AML-193 (cell line): Measurements from ENCODE around the gene ETV6.
"Not testable (repeated sequence)": the region's sequence is repeated elsewhere in the genome, so short reads cannot be mapped to it uniquely, and the experiment has no call there.

Source experiments
- DNase-seq, 2 experiments: peaks; one replicate each; lab custom pipeline; 2025; lab: John Stamatoyannopoulos, UW

Gene ETV6

DNA sequence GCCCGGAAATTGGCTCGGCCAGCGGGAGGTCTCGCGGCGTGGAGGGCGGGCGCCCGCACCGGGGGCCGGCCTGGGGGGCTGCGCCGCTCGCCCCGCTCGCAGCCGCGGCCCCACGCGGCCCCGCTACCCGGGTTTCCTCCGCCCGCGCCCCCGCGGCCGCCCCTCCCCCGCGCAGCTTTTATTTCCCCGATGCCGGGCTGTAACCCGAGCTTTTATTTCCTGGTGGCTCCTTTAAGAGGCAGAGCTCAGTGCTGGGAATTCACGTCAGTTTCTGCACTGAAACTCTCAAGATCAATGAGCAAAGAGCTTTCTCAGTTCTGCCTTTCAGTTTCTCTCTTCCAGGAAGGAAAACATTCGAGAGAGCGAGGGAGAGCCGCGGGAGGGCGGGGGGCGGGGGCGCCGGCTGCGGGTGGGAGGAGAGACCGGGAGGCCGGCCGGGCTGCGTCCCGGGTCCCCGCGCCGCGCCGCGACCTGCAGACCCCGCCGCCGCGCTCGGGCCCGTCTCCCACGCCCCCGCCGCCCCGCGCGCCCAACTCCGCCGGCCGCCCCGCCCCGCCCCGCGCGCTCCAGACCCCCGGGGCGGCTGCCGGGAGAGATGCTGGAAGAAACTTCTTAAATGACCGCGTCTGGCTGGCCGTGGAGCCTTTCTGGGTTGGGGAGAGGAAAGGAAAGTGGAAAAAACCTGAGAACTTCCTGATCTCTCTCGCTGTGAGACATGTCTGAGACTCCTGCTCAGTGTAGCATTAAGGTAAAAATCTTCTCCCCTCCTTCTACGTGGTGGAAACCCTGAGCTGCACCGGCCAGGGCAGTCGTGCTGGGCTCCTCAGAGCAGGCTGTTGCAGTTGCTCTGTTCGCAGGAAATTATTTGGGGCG lies at the start of gene ETV6:
TSS of gene ETV6 (plus strand) at position 262 of the 873 bp plus-strand sequence. CDS start at position 716, 454 bp downstream.
- peak; percentile 81 to 83 for DNase-seq

DNA sequence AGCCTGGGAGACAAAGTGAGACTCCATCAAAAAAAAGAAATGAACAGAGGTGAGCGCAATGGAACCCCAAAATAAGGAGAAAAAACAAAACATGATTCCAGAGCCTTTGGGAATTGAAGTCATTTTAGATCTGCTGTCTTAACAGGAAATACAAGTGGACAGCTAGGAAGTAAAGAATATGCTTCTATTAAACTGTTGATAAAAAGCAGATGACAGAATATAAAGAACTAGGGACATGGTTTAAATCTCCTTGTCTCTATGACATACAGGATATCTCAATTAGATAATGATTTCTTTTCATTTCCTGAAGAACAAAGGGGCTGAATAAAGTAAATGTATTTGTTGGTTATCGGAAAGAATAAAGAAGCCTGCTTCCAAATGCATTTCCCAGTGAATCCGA lies 49.3 kb upstream of the ETV6 start:
- DNase-seq, result no peak

DNA sequence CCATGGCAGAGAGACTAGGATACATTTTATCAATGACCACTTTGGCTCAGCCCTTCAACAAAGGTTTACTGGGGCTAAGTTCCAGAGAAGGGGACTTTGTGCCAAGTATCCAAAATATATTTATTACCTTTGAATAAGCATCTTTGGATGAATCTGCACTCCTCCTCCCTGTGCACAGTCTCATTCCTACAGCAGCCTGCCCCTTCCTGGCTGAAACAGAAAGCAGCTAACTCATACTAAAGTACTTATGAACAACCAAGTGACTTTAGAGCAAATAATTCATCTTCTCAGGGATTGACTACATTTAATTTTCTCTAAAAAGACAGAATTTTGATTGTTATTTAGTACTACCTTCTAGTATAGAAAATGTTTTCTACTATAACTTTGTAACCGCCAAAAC lies 47.8 kb upstream of the ETV6 start:
- no peak for DNase-seq

DNA sequence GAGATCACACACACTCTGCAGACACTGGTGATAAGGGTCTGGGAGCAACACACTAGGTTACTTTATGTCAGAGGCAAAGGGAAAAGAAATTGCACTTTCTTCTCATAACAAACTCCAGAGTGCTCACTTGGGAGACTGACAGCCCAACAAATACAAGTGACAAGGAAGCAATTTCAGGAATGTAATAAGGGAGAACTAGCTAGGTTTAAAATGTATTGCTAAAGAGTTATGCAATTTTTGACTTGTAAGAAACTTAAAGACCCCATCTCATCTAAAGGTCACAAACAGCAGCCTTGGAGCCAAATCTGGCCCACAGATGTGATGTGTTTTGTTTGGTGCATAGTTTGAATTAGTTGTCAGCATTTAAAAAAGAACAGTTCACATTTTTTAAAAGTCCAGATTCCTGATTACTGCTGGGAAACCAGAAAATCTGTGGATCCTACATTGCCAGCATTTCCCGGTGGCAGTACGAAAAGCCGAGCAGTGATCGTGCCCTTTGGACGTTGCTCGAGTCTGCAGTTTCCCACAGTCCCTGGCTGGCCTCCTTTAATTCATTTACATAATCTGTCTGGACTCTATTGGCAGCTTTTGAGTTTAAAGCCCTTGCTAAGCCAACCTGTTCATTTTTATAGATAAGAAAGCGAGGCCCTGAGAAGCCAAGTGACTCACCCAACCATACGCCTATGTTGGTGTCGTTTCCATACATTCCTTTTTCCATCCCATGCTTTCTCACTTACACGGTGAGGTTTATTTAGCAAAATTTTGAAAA lies 42.0 kb upstream of the ETV6 start:
- DNase-seq, result no peak

DNA sequence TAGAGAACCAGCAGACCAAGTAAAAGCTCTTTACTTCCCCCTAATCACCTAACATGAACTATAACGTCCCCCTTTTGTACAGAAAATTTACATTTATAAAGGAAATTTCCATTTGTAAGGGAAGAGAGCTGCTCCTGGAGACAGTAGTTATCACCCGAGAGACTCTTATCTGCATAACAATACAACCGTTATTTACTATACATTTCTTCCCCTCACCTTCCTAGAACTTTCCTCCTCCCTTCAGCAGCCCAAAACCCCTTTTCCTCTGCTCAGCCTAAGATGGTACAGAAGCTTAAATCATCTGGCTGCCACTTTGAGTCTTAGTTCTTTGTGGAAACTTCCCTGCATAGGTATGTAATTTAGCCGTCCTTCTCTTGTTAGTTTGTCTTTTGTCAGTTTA lies 40.4 kb upstream of the ETV6 start:
- no peak for DNase-seq

DNA sequence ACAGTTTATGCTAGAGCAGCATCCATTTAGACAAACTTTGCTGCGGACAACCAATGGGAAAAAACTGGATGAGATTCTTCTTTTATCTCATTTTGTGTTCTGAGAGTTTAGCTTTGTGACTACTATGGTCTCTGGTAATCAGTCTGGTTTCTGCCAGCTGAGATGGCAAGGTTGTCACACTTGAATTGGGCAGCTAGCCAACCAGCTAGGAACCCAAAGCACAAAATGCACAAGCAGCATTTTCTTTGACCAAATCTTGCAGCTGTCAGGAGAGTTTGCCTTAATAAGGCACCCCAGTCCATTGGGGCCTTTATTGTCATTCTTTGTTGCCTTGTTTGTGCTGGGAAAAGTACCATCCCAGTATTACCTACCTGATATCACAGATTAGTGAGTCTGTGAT lies 34.0 kb upstream of the ETV6 start:
- DNase-seq, result no peak

DNA sequence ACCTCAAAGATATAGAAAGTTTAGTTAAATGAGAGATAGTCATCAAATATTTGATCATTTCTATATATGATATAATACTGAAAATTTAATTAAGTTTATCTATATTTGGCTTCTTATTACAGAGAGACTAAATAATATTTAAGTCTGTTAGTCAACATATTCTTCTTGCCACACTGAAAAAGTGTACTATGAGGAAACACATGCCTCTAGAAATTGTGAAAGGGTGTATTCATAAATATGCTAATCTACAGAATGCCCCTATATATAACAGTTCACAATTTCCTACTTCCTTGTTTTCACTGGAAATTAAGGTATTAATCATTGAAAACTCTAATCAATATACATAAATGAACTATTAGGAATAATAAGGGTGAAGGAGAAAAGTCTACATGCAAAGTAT lies 31.4 kb upstream of the ETV6 start:
- peak; percentile 28 to 38 for DNase-seq

DNA sequence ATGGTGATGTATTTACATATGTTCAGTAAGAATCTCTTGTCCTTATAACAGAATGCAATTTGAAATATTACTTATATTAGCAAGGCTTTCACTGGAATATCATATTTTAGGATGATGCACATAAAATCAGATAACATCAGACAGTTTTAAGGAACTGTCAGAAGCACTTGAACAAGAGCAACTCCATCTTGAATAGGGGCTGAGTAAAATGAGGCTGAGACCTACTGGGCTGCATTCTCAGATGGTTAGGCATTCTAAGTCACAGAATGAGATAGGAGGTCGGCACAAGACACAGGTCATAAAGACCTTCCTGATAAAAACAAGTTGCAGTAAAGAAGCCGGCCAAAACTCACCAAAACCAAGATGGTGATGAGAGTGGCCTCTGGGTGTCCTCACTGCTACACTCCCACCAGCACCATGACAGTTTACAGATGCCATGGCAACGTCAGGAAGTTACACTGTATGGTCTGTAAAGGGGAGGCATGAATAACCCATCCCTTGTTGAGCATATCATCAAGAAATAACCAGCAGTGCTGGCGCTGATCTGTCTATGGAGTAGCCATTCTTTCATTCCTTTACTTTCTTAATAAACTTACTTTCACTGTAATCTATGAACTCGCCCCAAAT lies 27.6 kb upstream of the ETV6 start:
- DNase-seq, result peak in 1 of 2 experiments; percentile 14

DNA sequence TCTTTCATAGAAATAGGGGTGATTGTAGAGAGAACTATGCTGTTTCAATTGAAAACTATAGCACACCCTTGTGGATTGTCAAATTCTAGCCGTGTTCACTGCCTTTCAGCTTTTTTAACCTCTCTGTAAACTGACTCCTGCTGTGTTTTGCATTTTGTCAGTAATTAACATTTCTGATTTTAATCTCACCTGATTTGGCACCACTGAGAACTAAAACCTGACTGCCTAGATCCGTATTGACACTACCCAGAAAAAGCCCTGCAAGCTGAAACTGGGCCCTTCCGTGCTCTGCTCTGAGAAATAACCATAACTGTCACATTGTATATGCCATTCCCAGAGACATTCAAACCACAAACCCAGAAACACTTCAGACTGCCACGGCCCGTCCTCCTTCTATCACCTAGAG lies 26.6 kb upstream of the ETV6 start:
- DNase-seq, result peak; percentile 11 to 37

DNA sequence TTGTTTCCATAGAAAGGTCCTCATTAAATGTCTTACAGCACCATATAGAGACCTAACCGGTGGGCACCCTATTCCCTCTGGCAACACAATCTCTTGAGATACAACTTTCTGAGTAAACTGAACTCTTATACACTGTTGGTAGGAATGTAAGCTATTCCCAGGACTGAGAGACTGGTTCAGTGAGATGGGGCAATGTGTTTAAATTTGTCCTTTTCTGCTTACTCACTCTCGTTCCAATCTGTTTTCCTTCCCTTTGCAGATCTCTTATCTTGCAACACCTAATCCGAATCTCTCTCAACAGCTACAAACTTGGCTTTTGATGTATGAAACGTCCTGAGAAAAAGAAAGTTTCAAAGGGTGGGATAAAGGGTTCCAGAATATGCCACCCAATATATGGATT lies 26.1 kb upstream of the ETV6 start:
- DNase-seq, result peak; percentile 29 to 58

DNA sequence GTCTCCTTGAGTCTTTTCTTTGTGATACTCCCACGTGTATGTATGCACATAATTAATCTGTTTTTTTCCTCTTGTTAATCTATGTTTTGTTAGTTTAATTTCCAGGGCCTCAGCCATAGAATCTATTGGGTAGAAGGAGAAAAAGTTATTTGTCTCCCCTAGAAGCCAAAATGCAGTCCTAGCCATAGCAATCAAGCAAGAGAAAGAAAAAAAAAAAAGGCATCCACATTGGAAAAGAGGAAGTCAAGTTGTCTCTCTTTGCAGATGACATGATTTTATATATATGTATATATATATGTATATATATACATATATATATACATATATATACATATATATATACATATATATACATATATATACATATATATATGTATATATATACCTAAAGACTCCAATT lies 25.4 kb upstream of the ETV6 start:
- peak in 1 of 2 experiments; percentile 6 for DNase-seq

DNA sequence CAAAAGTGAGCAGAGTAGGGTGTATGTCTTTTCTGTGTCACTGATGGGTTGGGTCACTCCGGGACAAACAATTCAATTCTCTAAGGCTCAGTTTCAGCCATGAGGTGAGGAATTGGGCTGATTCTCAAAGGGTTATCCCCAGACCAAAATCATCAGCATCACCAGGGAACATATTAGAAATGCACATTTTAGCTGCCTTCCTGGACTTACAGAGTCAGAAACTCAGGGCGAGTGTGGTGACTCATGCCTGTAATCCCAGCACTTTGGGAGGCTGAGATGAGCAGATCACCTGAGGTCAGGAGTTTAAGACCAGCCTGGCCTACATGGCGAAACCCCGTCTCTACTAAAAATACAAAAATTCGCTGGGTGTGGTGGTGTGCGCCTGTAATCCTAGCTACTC lies 21.8 kb upstream of the ETV6 start:
- not testable (repeated sequence) for DNase-seq

DNA sequence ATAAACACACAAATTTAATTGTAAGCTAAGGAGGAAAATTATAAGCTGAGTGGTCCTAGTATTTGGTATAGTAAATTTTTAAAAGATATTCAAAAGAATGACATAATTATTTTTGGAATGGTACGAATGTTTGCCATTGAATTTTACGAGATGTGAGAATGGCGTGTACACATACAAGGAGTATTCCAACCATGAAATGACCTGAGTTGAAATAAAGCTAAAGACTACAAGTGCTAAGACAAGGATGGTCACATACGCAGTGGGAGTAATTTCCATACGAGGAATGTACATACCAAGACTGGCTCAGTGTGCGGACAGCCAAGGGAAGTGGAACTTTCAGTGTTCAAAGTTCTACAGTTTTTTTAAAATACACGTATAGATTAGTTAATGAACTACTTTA lies 21.1 kb upstream of the ETV6 start:
- DNase-seq, result no peak

DNA sequence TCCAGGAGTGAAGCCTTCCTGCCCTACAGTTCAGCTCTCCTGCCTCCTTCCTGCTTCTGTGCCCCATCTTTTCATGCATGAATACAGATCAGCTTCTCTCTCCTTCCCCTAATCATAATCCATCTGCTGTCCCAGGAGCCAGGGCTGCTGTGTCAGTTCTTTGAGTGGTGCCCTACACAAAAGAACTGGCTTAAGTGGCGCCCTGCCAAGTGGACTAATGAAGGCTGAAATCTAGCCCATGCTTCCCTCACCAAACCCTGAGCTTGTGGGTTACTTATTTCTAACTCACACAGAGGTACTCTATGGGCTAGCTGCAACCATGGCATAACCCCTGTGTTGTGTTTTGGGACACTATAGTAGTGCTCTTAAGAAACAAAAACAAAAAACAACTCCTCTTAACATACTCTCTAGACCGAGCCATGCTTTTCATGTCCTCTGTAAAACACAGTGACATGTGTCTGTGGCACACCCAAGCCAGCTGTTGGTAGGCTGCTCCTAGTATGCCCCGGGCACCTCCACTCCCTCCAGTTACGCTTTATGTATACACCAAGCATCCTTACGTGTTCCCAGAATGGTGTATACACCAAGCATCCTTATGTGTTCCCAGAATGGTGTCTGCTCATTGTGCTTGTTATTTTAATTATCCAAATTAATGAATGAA lies 19.3 kb upstream of the ETV6 start:
- no peak for DNase-seq

DNA sequence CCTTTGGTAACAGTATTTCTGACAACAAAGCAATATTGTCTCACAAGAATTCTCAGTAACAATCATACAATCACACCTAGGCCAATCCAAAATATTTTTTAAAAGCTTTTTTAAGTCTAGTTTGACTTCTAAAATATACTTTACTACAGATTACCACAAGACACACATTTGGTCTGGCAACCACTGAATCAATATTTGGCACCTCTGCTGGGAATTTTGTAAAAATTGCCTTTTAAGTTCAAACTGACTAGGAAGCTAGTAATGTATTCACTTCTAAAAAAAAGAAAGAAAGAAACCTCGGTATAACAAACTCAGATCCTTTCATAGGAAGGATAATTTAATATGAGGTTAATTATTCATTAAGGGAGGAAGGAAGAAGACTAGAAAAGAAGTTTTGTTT lies 18.2 kb upstream of the ETV6 start:
- no peak for DNase-seq

DNA sequence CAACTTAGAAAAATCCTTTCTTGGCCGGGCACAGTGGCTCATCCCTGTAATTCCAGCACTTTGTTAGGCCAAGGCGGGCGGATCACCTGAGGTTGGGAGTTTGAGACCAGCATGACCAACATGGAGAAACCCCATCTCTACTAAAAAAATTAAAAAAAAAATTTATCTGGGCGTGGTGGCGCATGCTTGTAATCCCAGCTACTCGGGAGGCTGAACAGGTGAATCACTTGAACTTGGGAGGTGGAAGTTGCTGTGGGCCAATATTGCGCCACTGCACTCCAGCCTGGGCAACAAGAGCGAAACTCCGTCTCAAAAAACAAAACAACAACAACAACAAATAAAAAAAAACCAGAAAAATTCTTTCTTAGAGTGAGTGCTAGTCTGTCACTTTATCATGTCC lies 17.6 kb upstream of the ETV6 start:
- not testable (repeated sequence) for DNase-seq

DNA sequence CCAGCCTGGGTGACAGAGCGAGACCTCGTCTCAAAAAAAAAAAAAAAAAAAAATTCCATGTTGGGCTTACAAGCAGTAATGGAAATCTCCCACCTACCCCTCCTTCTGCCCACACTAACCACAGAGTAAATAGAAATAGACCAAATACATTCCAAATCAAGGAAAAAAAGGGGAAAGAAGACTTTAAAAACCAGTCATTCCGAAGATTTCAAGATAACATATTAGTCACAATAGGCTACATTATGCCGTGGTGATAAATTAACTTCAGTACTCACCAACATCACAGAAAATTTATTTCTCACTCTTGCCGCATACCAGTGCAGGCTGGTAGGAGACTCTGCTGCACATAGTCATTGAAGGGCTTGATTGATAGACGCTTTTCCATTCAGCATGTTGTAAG lies 15.5 kb upstream of the ETV6 start:
- no peak for DNase-seq

DNA sequence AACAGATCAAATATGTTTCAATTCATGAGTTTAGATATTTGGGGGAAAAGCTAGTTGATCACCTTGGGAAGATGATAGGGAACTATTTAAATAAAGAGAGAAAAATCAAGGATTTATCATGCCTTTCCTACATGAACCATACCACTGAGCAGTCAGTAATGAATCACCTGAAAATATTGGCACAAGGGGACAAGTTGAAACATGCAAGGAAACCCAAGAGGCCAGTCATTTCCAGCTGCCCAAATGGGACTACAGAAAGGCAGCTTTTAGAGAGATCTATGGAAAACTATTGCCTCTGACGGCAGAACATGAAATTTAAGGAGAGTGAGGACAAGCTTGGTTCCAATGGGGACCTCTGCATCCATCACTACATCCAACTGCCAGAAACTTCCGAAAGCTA lies 14.1 kb upstream of the ETV6 start:
- no peak for DNase-seq

DNA sequence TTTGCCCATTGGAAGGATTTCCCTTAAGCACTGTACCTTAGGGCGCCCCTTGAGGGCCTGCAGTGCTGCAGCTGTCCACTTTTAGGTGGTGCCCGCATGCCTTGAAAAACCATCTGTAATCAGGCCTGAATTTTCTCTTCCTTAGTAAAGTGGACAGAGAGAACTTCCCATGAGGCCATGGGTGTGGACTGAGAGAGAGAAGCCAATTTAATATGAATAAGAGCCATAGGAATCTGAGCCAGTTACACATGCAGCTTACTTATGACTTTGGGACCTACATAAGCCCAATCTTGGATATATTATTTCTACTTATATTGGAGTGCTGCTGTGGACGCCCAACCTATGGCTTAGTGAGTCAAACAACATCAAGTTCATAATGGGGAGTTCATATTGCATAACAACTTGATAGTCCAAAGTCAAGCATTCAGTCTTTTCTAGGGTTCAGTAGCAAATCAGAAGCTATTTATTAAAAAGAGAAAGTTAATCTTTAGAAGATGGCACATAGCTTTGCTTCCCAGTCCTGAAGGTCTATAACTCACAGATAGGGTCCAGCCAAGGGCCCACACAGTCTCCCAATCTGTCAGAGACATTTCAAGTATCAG lies 11.1 kb upstream of the ETV6 start:
- DNase-seq, result no peak

DNA sequence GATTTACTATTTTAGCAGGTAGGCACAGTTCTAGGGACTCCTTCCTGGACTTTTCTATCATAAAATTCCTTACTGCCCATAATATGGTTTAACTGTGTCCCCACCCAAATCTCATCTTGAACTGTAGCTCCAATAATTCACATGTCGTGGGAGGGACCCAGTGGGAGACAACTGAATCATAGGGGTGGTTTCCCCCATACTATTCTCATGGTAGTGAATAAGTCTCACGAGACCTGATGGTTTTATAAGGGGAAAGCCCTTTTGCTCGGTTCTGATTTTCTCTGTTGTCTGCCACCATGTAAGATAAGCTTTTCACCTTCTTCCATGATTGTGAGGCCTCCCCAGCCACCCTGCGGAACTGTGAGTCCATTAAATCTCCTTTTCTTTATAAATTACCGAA lies 10.0 kb upstream of the ETV6 start:
- DNase-seq, result no peak

DNA sequence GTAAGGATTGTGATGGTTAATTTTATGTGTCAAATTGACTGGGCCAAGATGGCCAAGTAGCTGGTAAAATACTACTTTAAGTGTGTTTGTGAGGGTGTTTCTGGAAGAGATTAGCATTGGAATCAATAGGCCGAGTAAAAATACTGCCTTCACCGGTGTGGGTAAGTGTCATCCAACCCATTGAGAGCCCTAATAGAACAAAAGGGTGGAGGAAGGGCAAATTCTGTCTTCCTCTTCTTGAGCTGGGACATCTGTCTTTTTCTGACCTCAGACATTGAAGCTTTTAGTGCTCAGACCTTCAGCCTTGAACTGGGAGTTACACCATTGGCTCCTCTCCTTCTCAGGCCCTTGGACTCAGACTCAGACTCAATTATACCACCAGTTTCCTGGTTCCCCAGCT lies 8.0 kb upstream of the ETV6 start:
- DNase-seq, result no peak

DNA sequence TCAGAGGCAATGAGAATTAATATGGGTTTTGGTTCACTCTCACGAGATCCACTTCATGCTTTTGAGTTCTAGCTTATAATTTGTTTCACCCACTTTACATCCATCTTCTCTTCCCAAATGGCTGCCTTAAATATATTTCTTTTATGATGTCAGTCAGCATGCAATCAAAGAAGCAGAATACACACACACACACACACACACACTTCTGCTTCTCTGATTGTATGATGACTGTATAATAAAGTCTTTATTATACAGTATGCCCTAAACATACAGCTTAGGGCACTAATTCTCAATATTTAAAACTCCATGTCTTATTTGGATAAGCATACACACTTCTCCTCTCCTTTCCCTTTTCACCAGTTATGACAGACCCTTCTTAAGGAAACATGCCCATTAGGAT lies 6.7 kb upstream of the ETV6 start:
- no peak for DNase-seq
